Stimulated activated naive CD4-positive, alpha-beta T cell treated with Interleukin-2 at 50 U/mL for 16 hours (primary cell): ENCODE results near the gene RPF1.
"Not testable (repeated sequence)": the region's sequence is repeated elsewhere in the genome, so short reads cannot be mapped to it uniquely, and the experiment has no call there.

Experiments used
- DNase-seq: peaks from one replicate; lab custom pipeline; 2025; lab: John Stamatoyannopoulos, UW

Gene RPF1

GRCh38 chr1:84478876-84479868 lies at the start of gene RPF1:
RPF1 (plus strand) TSS chr1:84479266; CDS start chr1:84479282, 16 bp downstream.
- peak; percentile 79 for DNase-seq

- DNase-seq, result no peak
Observed at GRCh38 chr1:84430546-84430945, 48.5 kb upstream of the RPF1 start.

- peak; percentile 22 for DNase-seq
Observed at GRCh38 chr1:84433258-84434080, 45.6 kb upstream of the RPF1 start.

GRCh38 chr1:84434081-84434769 lies 44.8 kb upstream of the RPF1 start:
- DNase-seq, result no peak

GRCh38 chr1:84434801-84435549 lies 44.1 kb upstream of the RPF1 start:
- no peak for DNase-seq

GRCh38 chr1:84436876-84437655 lies 42.0 kb upstream of the RPF1 start:
- DNase-seq, result no peak

- no peak for DNase-seq
Observed at GRCh38 chr1:84442256-84442655, 36.8 kb upstream of the RPF1 start.

GRCh38 chr1:84442747-84443646 lies 36.1 kb upstream of the RPF1 start:
- DNase-seq, result peak; percentile 10

GRCh38 chr1:84448704-84449103 lies 30.4 kb upstream of the RPF1 start:
- not testable (repeated sequence) for DNase-seq

- no peak for DNase-seq
Observed at GRCh38 chr1:84450910-84451309, 28.2 kb upstream of the RPF1 start.

GRCh38 chr1:84452436-84452835 lies 26.6 kb upstream of the RPF1 start:
- DNase-seq, result no peak

- no peak for DNase-seq
Observed at GRCh38 chr1:84462118-84462517, 16.9 kb upstream of the RPF1 start.

GRCh38 chr1:84467298-84467697 lies 11.8 kb upstream of the RPF1 start:
- DNase-seq, result no peak

- DNase-seq, result no peak
Observed at GRCh38 chr1:84476225-84476624, 2.8 kb upstream of the RPF1 start.

- no peak for DNase-seq
Observed at GRCh38 chr1:84479998-84480397, 932 bp downstream of the RPF1 start.

- DNase-seq, result no peak
Observed at GRCh38 chr1:84480650-84481049, 1.6 kb downstream of the RPF1 start.

- no peak for DNase-seq
Observed at GRCh38 chr1:84481317-84481716, 2.3 kb downstream of the RPF1 start.

GRCh38 chr1:84488107-84488506 lies 9.0 kb downstream of the RPF1 start:
- DNase-seq, result no peak

- DNase-seq, result no peak
Observed at GRCh38 chr1:84489766-84490165, 10.7 kb downstream of the RPF1 start.

GRCh38 chr1:84492726-84493125 lies 13.7 kb downstream of the RPF1 start:
- no peak for DNase-seq
